ENCODE results near the gene INO80E.

Gene INO80E

DNA sequence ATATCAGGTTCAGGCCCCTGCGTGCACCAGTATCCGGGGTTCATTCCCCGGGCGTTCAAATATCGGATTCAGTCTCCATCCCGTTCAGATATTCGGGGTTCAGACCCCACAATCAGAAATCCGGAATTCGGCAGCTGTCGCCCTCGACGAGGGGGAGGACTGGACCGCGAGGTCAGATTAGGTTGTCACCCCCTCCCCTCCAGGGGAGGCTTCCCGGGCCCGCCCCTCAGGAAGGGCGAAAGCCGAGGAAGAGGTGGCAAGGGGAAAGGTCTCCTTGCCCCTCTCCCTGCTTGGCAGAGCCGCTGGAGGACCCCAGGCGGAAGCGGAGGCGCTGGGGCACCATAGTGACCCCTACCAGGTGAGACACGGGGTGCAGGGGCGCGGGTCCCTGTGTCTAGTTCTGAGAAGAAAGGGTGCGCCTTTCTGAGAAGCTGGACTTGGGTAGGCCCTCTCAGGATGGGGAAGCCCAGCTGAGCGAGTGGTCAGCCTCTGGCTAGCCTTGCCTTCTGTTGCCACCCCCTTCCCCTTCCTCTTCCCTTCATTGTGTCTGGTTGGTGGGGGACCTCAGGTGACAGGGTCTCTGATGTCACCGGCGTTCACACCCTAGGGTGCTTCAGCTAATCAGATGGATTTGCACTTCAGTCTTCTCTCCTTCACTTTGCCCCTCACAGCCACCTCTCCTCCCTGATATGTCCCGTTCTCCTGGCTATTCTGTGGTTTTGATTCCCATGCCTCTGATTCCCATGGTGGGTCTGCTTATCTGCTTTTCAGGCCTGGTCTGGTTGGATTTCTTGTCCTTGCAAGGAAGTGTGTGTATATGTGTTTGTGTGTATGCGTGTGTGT is 21.5 kb upstream of the INO80E start:
- Histone ChIP-seq H3K27me3 (replicated peaks) (no peaks in the 10 kb centered on the region), H3K27ac (peak overlapping the region; percentile 41), H3K36me3 (replicated peaks) (peaks cover 26% of the 10 kb centered on the region), H3K4me3 (ENCODE audit: low read depth, low read length) (peak overlapping the region; percentile 92)
- in situ Hi-C loops (cut with HindIII; ENCODE audit: low pct_ligation_motif_present, low sequenced_read_pairs) = no loop called here
- TF ChIP-seq CTCF (IDR thresholded peaks at IDR 0.05; ENCODE audit: low read depth, low read length, missing control alignments) = no peak
- DNase-seq = no peak

DNA sequence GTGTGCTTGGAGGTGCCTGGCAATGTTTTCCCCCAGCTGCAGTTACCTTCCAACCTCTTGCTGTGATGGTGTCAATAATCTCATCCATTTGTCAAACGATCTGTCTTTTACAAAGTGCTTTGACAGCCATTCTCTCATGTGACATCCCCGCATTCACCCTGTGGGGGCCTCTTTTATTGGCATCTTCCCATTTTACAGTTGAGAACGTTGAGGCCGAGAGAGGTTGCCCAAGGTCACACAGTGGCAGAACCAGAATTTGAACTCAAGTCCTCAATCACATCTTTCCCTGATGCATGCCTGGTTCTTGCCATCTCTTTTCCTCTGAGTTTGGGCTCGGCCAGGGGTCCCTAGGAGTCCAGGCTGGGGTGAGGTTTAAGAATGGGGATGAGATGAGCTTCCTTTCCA is 20.9 kb upstream of the INO80E start:
- no peaks in the 10 kb centered on the region for H3K27me3 ChIP-seq (replicated peaks)
- H3K36me3 ChIP-seq (replicated peaks) = peaks cover 28% of the 10 kb centered on the region
- TF ChIP-seq CTCF (IDR thresholded peaks at IDR 0.05; ENCODE audit: low read depth, low read length, missing control alignments) = no peak
- peak overlapping the region; percentile 92 for H3K4me3 ChIP-seq (ENCODE audit: low read depth, low read length)
- H3K27ac ChIP-seq = no peak overlapping the region
- DNase-seq = no peak
- in situ Hi-C loops (cut with HindIII; ENCODE audit: low pct_ligation_motif_present, low sequenced_read_pairs) = no loop called here

GRCh38 chr16:29975811-29976511 is 20.1 kb upstream of the INO80E start:
- in situ Hi-C loops (cut with HindIII; ENCODE audit: low pct_ligation_motif_present, low sequenced_read_pairs) = no loop called here
- peaks cover 36% of the 10 kb centered on the region for H3K36me3 ChIP-seq (replicated peaks)
- H3K4me3 ChIP-seq (ENCODE audit: low read depth, low read length) = peak overlapping the region; percentile 92
- no peak overlapping the region for H3K27ac ChIP-seq
- no peak for TF ChIP-seq CTCF (IDR thresholded peaks at IDR 0.05; ENCODE audit: low read depth, low read length, missing control alignments)
- DNase-seq = no peak
- H3K27me3 ChIP-seq (replicated peaks) = no peaks in the 10 kb centered on the region

DNA sequence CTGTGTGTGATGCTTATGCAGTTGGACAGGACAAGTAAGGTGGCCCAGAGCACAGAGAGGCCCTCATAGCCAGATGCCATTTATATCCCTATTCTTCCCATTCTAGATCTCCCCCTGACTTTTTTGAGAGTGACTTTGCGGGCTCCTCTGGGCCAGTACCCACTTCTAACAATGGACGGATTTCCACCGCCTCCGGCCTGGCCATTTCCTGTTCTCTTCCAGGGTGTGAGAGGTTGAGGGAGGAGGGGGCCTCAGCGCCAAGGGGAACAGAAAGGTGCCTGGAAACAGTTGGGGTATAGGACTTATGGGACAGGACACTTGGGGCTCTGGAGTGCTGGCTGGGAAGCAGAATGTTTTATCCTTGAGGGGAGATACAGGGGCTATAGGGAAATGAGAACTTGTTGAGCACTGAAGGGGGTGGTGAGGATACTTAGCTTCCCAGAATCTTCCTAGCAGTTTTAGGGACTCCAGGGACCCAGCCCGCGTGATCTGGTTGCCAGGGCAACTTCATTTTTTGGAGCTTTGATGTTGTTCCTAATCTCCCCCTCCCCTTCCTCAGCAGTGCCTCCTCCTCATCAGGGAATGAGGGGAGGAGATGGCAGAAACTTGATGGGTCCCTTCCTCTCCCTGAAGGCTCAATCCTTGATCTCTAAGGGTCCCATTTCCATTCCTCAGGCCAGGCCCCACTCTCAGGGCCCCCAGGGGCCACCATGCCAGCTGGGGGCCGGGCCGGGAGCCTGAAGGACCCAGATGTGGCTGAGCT is 18.8 kb upstream of the INO80E start:
- no peak overlapping the region for H3K4me3 ChIP-seq (ENCODE audit: low read depth, low read length)

GRCh38 chr16:29978081-29978480 is 18.0 kb upstream of the INO80E start:
- no peak for TF ChIP-seq CTCF (IDR thresholded peaks at IDR 0.05; ENCODE audit: low read depth, low read length, missing control alignments)
- H3K27ac ChIP-seq = no peak overlapping the region
- H3K36me3 ChIP-seq (replicated peaks) = peaks cover 50% of the 10 kb centered on the region
- no peak for DNase-seq
- H3K4me3 ChIP-seq (ENCODE audit: low read depth, low read length) = no peak overlapping the region
- H3K27me3 ChIP-seq (replicated peaks) = no peaks in the 10 kb centered on the region
- in situ Hi-C loops (cut with HindIII; ENCODE audit: low pct_ligation_motif_present, low sequenced_read_pairs) = no loop called here

More for the DNA sequence above, 18.8 kb upstream of the INO80E start:
- in situ Hi-C loops (cut with HindIII; ENCODE audit: low pct_ligation_motif_present, low sequenced_read_pairs) = no loop called here
- peaks cover 47% of the 10 kb centered on the region for H3K36me3 ChIP-seq (replicated peaks)
- TF ChIP-seq CTCF (IDR thresholded peaks at IDR 0.05; ENCODE audit: low read depth, low read length, missing control alignments) = no peak
- no peak for DNase-seq
- H3K27ac ChIP-seq = no peak overlapping the region
- no peaks in the 10 kb centered on the region for H3K27me3 ChIP-seq (replicated peaks)
